ENCODE results near the gene AGAP1. TPM values are rescaled to one million over a fixed set of nuclear protein-coding genes. Genes with fewer than 3 reads are reported as not detected.

AGAP1 gene
- total RNA-seq, 1 donor from 2014 or later = 36.2 TPM

GRCh38 chr2:235740821-235741220, 247.0 kb downstream of the AGAP1 start:
- ATAC-seq (no peak), DNase-seq (no peak)
- Histone ChIP-seq H3K4me3 (no peak overlapping the region), H3K27ac (no peak overlapping the region), H3K36me3 (peaks cover 8% of the 10 kb centered on the region), H3K9me3 (no peaks in the 10 kb centered on the region), H3K27me3 (ENCODE audit: low read depth) (no peaks in the 10 kb centered on the region), H3K4me1 (no peaks in the 10 kb centered on the region)
- intact Hi-C loops (cut with DNase I) = loop anchor here (10.0 kb wide), 1 partner anchor 146 kb away; no protein-coding TSS in a partner anchor
- no peak for TF ChIP-seq CTCF (IDR thresholded peaks at IDR 0.05)

- no peaks in the 10 kb centered on the region for H3K27me3 ChIP-seq (ENCODE audit: low read depth)
- H3K36me3 ChIP-seq = peaks cover 26% of the 10 kb centered on the region
- no peak for TF ChIP-seq CTCF (IDR thresholded peaks at IDR 0.05)
- no peaks in the 10 kb centered on the region for H3K4me1 ChIP-seq
- no peaks in the 10 kb centered on the region for H3K9me3 ChIP-seq
- peak in 1 of 2 donors; percentile 4 for ATAC-seq
- no peak for DNase-seq
- no peak overlapping the region for H3K4me3 ChIP-seq
- intact Hi-C loops (cut with DNase I) = loop anchor here (10.0 kb wide), 1 partner anchor 149 kb away; no protein-coding TSS in a partner anchor
- H3K27ac ChIP-seq = no peak overlapping the region
These were observed 250.3 kb downstream of the AGAP1 start for GRCh38 chr2:235744161-235744560.

GRCh38 chr2:235745597-235745996, 251.8 kb downstream of the AGAP1 start:
- ATAC-seq = no peak
- Histone ChIP-seq H3K9me3 (no peaks in the 10 kb centered on the region), H3K36me3 (peaks cover 34% of the 10 kb centered on the region), H3K4me3 (no peak overlapping the region), H3K4me1 (no peaks in the 10 kb centered on the region), H3K27ac (no peak overlapping the region), H3K27me3 (ENCODE audit: low read depth) (no peaks in the 10 kb centered on the region)
- intact Hi-C loops (cut with DNase I) = loop anchor here (10.0 kb wide), 1 partner anchor 151 kb away; no protein-coding TSS in a partner anchor
- no peak for DNase-seq
- TF ChIP-seq CTCF (IDR thresholded peaks at IDR 0.05) = no peak

- intact Hi-C loops (cut with DNase I) = loop anchor here (10.0 kb wide), 1 partner anchor 152 kb away; no protein-coding TSS in a partner anchor
- Histone ChIP-seq H3K4me3 (no peak overlapping the region), H3K4me1 (no peaks in the 10 kb centered on the region), H3K9me3 (no peaks in the 10 kb centered on the region), H3K27ac (no peak overlapping the region), H3K36me3 (peaks cover 40% of the 10 kb centered on the region), H3K27me3 (ENCODE audit: low read depth) (no peaks in the 10 kb centered on the region)
- TF ChIP-seq CTCF (IDR thresholded peaks at IDR 0.05) = peak; percentile 86
- ATAC-seq (peak; percentile 85 to 87), DNase-seq (no peak)
These were observed 252.6 kb downstream of the AGAP1 start for GRCh38 chr2:235746257-235746934.

GRCh38 chr2:235747001-235747785, 253.3 kb downstream of the AGAP1 start:
- intact Hi-C loops (cut with DNase I) = loop anchor here (10.0 kb wide), 1 partner anchor 152 kb away; no protein-coding TSS in a partner anchor
- Histone ChIP-seq H3K4me3 (no peak overlapping the region), H3K27me3 (ENCODE audit: low read depth) (no peaks in the 10 kb centered on the region), H3K9me3 (no peaks in the 10 kb centered on the region), H3K36me3 (peaks cover 48% of the 10 kb centered on the region), H3K4me1 (no peaks in the 10 kb centered on the region), H3K27ac (no peak overlapping the region)
- DNase-seq (no peak), ATAC-seq (no peak)
- TF ChIP-seq CTCF (IDR thresholded peaks at IDR 0.05) = no peak

Data from lower lobe of right lung (tissue), 2 donors.